WTC11 (cell line): ENCODE measurements around the gene NCKAP5.

Experiments
- CREM ChIP-seq: sonication (generic); formaldehyde crosslinking; IDR thresholded peaks from 2 replicates; pipeline ENCODE4 v1.8.1; 2022; ENCODE audit warnings: mild to moderate bottlenecking, missing genetic modification reagents, moderate library complexity
- ELF4 ChIP-seq: sonication (generic); formaldehyde crosslinking; IDR thresholded peaks from 2 replicates; pipeline ENCODE4 v1.8.1; 2022; ENCODE audit warnings: low read depth, mild to moderate bottlenecking, moderate library complexity, missing genetic modification reagents
- ESRRA ChIP-seq: sonication (generic); formaldehyde crosslinking; IDR thresholded peaks from 2 replicates; pipeline ENCODE4 v1.8.1; 2022; ENCODE audit warnings: mild to moderate bottlenecking, missing genetic modification reagents, borderline replicate concordance
- FOXK1 ChIP-seq: sonication (generic); formaldehyde crosslinking; IDR thresholded peaks from 2 replicates; pipeline ENCODE4 v1.8.0; 2022; ENCODE audit warnings: mild to moderate bottlenecking, moderate library complexity, missing genetic modification reagents
- NR2C2 ChIP-seq: sonication (generic); formaldehyde crosslinking; IDR thresholded peaks from 2 replicates; pipeline ENCODE4 v1.8.0; 2022; ENCODE audit warnings: mild to moderate bottlenecking, missing genetic modification reagents
- NR3C1 ChIP-seq: sonication (generic); formaldehyde crosslinking; conservative IDR thresholded peaks from 2 replicates; pipeline ENCODE4 v1.8.1; 2023; ENCODE audit warnings: low read depth, mild to moderate bottlenecking, missing genetic modification reagents
- RELA ChIP-seq: sonication (generic); formaldehyde crosslinking; IDR thresholded peaks from 2 replicates; pipeline ENCODE4 v1.8.1; 2022; ENCODE audit warnings: missing genetic modification reagents, mild to moderate bottlenecking, borderline replicate concordance
- ZNF423 ChIP-seq: fragments of 250-450 bp; sonication (Bioruptor Pico); IDR thresholded peaks from 2 replicates; pipeline ENCODE4 v2.1.2; 2022; ENCODE audit warnings: mild to moderate bottlenecking, moderate library complexity
- TF ChIP-seq, protein P1 (sequence below): fragments of 200-600 bp; IDR thresholded peaks from 2 replicates; pipeline ENCODE4 v1.8.0; 2022; ENCODE audit warnings: antibody characterized with exemption
- TF ChIP-seq, protein P2 (sequence below): sonication (generic); formaldehyde crosslinking; IDR thresholded peaks from 2 replicates; pipeline ENCODE4 v1.8.1; 2023; ENCODE audit warnings: mild to moderate bottlenecking, missing genetic modification reagents, borderline replicate concordance
- TF ChIP-seq, protein P3 (sequence below): fragments of 250-450 bp; sonication (Bioruptor Pico); conservative IDR thresholded peaks from 2 replicates; pipeline ENCODE4 v1.9.0; 2021; ENCODE audit warnings: mild to moderate bottlenecking
- TF ChIP-seq, protein P4 (sequence below): sonication (generic); formaldehyde crosslinking; IDR thresholded peaks from 2 replicates; pipeline ENCODE4 v1.8.0; 2022; ENCODE audit warnings: mild to moderate bottlenecking, missing genetic modification reagents
- TF ChIP-seq, protein P5 (sequence below): sonication (generic); formaldehyde crosslinking; IDR thresholded peaks from 2 replicates; pipeline ENCODE4 v1.8.0; 2023; ENCODE audit warnings: mild to moderate bottlenecking, missing genetic modification reagents

DNA sequence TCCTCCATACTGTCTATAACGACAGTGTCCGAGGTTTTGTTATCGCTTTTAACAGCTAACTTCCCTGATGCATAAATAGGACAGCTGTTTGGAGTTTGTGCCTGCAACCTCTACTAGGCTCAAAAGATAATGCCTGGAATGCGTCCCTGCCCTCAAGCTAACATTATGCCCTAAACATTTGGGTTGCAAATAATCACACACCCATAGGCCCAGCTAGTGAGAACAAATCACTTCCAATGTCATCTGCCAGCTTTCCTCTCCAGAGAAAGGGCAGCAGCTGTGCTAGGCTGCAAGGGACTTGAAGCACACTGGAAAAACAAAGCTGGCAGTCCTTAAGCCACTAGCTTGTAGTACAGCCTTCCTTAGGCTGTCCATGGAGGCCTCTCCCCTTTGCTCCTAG is 696.4 kb downstream of the NCKAP5 start:
- TF ChIP-seq, protein P1, sequence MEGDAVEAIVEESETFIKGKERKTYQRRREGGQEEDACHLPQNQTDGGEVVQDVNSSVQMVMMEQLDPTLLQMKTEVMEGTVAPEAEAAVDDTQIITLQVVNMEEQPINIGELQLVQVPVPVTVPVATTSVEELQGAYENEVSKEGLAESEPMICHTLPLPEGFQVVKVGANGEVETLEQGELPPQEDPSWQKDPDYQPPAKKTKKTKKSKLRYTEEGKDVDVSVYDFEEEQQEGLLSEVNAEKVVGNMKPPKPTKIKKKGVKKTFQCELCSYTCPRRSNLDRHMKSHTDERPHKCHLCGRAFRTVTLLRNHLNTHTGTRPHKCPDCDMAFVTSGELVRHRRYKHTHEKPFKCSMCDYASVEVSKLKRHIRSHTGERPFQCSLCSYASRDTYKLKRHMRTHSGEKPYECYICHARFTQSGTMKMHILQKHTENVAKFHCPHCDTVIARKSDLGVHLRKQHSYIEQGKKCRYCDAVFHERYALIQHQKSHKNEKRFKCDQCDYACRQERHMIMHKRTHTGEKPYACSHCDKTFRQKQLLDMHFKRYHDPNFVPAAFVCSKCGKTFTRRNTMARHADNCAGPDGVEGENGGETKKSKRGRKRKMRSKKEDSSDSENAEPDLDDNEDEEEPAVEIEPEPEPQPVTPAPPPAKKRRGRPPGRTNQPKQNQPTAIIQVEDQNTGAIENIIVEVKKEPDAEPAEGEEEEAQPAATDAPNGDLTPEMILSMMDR: no peak
- TF ChIP-seq ZNF423 (CRISPR knock-in tag) (no peak), NR3C1 (no peak), ELF4 (CRISPR knock-in tag) (no peak), CREM (CRISPR knock-in tag) (no peak), FOXK1 (CRISPR knock-in tag) (no peak), NR2C2 (CRISPR knock-in tag) (no peak), ESRRA (CRISPR knock-in tag) (no peak), RELA (no peak)
- TF ChIP-seq, protein P2, sequence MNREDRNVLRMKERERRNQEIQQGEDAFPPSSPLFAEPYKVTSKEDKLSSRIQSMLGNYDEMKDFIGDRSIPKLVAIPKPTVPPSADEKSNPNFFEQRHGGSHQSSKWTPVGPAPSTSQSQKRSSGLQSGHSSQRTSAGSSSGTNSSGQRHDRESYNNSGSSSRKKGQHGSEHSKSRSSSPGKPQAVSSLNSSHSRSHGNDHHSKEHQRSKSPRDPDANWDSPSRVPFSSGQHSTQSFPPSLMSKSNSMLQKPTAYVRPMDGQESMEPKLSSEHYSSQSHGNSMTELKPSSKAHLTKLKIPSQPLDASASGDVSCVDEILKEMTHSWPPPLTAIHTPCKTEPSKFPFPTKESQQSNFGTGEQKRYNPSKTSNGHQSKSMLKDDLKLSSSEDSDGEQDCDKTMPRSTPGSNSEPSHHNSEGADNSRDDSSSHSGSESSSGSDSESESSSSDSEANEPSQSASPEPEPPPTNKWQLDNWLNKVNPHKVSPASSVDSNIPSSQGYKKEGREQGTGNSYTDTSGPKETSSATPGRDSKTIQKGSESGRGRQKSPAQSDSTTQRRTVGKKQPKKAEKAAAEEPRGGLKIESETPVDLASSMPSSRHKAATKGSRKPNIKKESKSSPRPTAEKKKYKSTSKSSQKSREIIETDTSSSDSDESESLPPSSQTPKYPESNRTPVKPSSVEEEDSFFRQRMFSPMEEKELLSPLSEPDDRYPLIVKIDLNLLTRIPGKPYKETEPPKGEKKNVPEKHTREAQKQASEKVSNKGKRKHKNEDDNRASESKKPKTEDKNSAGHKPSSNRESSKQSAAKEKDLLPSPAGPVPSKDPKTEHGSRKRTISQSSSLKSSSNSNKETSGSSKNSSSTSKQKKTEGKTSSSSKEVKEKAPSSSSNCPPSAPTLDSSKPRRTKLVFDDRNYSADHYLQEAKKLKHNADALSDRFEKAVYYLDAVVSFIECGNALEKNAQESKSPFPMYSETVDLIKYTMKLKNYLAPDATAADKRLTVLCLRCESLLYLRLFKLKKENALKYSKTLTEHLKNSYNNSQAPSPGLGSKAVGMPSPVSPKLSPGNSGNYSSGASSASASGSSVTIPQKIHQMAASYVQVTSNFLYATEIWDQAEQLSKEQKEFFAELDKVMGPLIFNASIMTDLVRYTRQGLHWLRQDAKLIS (CRISPR knock-in tag): no peak
- TF ChIP-seq, protein P3, sequence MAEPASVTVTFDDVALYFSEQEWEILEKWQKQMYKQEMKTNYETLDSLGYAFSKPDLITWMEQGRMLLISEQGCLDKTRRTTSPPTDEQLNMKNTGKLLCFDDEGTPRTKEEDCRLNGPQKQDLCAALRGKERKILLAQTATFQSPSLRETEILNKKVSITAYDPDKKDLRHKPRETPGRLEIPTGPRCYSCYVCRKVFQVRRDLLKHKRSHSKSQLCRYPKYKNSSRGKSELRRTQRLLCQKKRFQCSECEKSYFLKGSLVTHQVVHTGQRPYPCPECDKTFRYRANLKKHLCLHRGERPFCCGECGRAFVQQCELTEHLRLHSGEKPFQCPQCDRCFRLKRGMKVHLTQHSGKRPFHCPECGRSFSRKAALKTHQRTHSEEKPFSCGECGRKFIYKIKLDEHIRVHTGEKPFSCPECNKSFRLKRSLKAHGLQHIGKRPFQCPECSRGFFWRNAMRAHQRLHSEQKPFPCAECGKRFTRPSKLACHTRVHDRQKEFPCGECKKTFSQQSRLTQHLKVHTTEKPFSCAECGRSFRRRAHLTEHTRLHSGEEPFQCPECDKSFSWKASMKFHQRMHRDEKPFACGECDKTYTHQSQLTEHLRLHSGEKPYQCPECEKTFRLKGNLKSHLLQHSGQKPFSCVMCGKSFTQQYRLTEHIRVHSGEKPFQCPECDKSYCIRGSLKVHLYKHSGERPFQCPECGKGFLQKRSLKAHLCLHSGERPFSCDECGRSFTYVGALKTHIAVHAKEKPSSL (CRISPR knock-in tag): no peak
- TF ChIP-seq, protein P4, sequence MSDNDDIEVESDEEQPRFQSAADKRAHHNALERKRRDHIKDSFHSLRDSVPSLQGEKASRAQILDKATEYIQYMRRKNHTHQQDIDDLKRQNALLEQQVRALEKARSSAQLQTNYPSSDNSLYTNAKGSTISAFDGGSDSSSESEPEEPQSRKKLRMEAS: no peak
- TF ChIP-seq, protein P5, sequence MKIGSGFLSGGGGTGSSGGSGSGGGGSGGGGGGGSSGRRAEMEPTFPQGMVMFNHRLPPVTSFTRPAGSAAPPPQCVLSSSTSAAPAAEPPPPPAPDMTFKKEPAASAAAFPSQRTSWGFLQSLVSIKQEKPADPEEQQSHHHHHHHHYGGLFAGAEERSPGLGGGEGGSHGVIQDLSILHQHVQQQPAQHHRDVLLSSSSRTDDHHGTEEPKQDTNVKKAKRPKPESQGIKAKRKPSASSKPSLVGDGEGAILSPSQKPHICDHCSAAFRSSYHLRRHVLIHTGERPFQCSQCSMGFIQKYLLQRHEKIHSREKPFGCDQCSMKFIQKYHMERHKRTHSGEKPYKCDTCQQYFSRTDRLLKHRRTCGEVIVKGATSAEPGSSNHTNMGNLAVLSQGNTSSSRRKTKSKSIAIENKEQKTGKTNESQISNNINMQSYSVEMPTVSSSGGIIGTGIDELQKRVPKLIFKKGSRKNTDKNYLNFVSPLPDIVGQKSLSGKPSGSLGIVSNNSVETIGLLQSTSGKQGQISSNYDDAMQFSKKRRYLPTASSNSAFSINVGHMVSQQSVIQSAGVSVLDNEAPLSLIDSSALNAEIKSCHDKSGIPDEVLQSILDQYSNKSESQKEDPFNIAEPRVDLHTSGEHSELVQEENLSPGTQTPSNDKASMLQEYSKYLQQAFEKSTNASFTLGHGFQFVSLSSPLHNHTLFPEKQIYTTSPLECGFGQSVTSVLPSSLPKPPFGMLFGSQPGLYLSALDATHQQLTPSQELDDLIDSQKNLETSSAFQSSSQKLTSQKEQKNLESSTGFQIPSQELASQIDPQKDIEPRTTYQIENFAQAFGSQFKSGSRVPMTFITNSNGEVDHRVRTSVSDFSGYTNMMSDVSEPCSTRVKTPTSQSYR (CRISPR knock-in tag): no peak
